Sigmoid colon (tissue), 4 donors: ENCODE measurements around the gene PPARA.

Source experiments
- CTCF ChIP-seq, 4 experiments: fragments of 450-650 bp in 3 of 4; fragments of 200-600 bp in 1 of 4; IDR thresholded peaks; one replicate each; pipeline ENCODE4 v1.5.1; 2016 to 2019; ENCODE audit warnings: antibody characterized with exemption in 4 of 4, mild to moderate bottlenecking in 3 of 4, moderate library complexity in 2 of 4
- EP300 ChIP-seq, 4 donors: sonication (generic); formaldehyde crosslinking; IDR thresholded peaks; one replicate each; pipeline ENCODE4 v1.6.1; 2017; ENCODE audit warnings: antibody characterized with exemption in 4 of 4
- POLR2A ChIP-seq, 2 donors: fragments of 450-650 bp; IDR thresholded peaks; one replicate each; pipeline ENCODE4 v1.6.1; 2016; ENCODE audit warnings: antibody characterized with exemption in 2 of 2, mild to moderate bottlenecking in 2 of 2, moderate library complexity in 2 of 2
- POLR2AphosphoS5 ChIP-seq, 4 donors: sonication (generic); formaldehyde crosslinking; IDR thresholded peaks; one replicate each; pipeline ENCODE4 v1.6.1; 2017; ENCODE audit warnings: antibody characterized with exemption in 4 of 4

GRCh38 chr22:46251816-46252380 is 101.6 kb downstream of the PPARA start:
- TF ChIP-seq CTCF (IDR thresholded peaks at IDR 0.05), result no peak
- TF ChIP-seq POLR2A (IDR thresholded peaks at IDR 0.05), result no peak
- no peak for TF ChIP-seq POLR2AphosphoS5 (IDR thresholded peaks at IDR 0.05)
- no peak for TF ChIP-seq EP300 (IDR thresholded peaks at IDR 0.05)
